IMR-90 (cell line): ENCODE measurements around the gene NXPH1. TPM values are rescaled to one million over a fixed set of nuclear protein-coding genes. Genes with fewer than 3 reads are reported as not detected.

Experiments
- ATAC-seq: fragments of 200-7000 bp; cut with Tn5 transposase; 2 replicates; pipeline ENCODE4 v1.9.1; 2020; ENCODE audit warnings: low read depth, mild to moderate bottlenecking, moderate library complexity
- BruUV-seq: library from RNA; stranded (reverse); fragments of 400-500 nt; replicated peaks from 2 replicates; lab custom pipeline; 2021; lab: Mats Ljungman, UMichigan
- CTCF ChIA-PET: fragments of 300-600 bp; formaldehyde crosslinking; extraction: SDS; loops from one replicate; lab custom pipeline; 2021; ENCODE audit warnings: antibody characterized with exemption; lab: Yijun Ruan, JAX
- POLR2A ChIA-PET: fragments of 300-600 bp; sonication (Branson Sonifier 250); formaldehyde crosslinking; loops from one replicate; lab custom pipeline; 2022; ENCODE audit warnings: antibody characterized with exemption; ENCODE audit not compliant: unreplicated experiment; lab: Charles Lee
- DNase-seq: peaks from one replicate; pipeline ENCODE4 v3.0.0; 2013
- H2AFZ ChIP-seq: replicated peaks from 2 replicates; pipeline ENCODE3; 2013; ENCODE audit warnings: low read length, mild to moderate bottlenecking; ENCODE audit not compliant: poor library complexity
- H2AK5ac ChIP-seq: 2 replicates; pipeline ENCODE4 v1.6.1; 2013; ENCODE audit warnings: low read depth, low read length, inconsistent platforms
- H2AK9ac ChIP-seq: replicated peaks from 2 replicates; pipeline ENCODE3; 2013; ENCODE audit warnings: mild to moderate bottlenecking, low read depth, low read length, moderate library complexity; ENCODE audit not compliant: poor library complexity
- H2BK120ac ChIP-seq: 2 replicates; pipeline ENCODE4 v1.6.1; 2013; ENCODE audit warnings: low read depth, low read length, inconsistent platforms
- H2BK15ac ChIP-seq: 3 replicates; pipeline ENCODE4 v1.6.1; 2013; ENCODE audit warnings: low read depth, low read length, inconsistent platforms
- H2BK20ac ChIP-seq: 2 replicates; pipeline ENCODE4 v1.6.1; 2013; ENCODE audit warnings: low read depth, mild to moderate bottlenecking, inconsistent platforms, low read length, moderate library complexity
- H2BK5ac ChIP-seq: 2 replicates; pipeline ENCODE4 v1.6.1; 2013; ENCODE audit warnings: mild to moderate bottlenecking, low read depth, low read length, inconsistent platforms; ENCODE audit not compliant: poor library complexity, severe bottlenecking
- H3K14ac ChIP-seq: replicated peaks from 2 replicates; pipeline ENCODE4 v1.6.1; 2013; ENCODE audit warnings: low read depth, low read length, inconsistent platforms
- H3K18ac ChIP-seq: 2 replicates; pipeline ENCODE4 v1.6.1; 2013; ENCODE audit warnings: low read depth, low read length, control low read depth
- H3K23ac ChIP-seq: 2 replicates; pipeline ENCODE4 v1.6.1; 2013; ENCODE audit warnings: low read depth, low read length, inconsistent platforms
- H3K27ac ChIP-seq: 2 replicates; pipeline ENCODE4 v1.5.1; 2013; ENCODE audit warnings: mild to moderate bottlenecking, control low read depth, low read length; ENCODE audit not compliant: insufficient read depth
- H3K27me3 ChIP-seq: 2 replicates; pipeline ENCODE4 v1.6.1; 2013; ENCODE audit warnings: low read length; ENCODE audit not compliant: control insufficient read depth, insufficient read depth
- H3K36me3 ChIP-seq: 2 replicates; pipeline ENCODE4 v1.6.1; 2013; ENCODE audit warnings: low read length, mixed read lengths; ENCODE audit not compliant: control insufficient read depth, insufficient read depth
- H3K4ac ChIP-seq: 2 replicates; pipeline ENCODE4 v1.6.1; 2013; ENCODE audit warnings: low read depth, low read length, inconsistent platforms
- H3K4me1 ChIP-seq: 2 replicates; pipeline ENCODE4 v1.6.1; 2013; ENCODE audit warnings: low read length, mixed read lengths; ENCODE audit not compliant: control insufficient read depth, insufficient read depth
- H3K4me2 ChIP-seq: 2 replicates; pipeline ENCODE4 v1.6.1; 2013; ENCODE audit warnings: low read depth, mild to moderate bottlenecking, control low read depth, low read length, moderate library complexity
- H3K4me3 ChIP-seq: 2 replicates; pipeline ENCODE4 v1.5.1; 2013; ENCODE audit warnings: low read depth, mild to moderate bottlenecking, control low read depth, low read length, moderate library complexity; ENCODE audit not compliant: insufficient read depth
- H3K56ac ChIP-seq: 2 replicates; pipeline ENCODE4 v1.6.1; 2013; ENCODE audit warnings: low read length, inconsistent platforms; ENCODE audit not compliant: insufficient read depth; ENCODE audit errors: extremely low read depth
- H3K79me1 ChIP-seq, 2 experiments: 2 replicates each; pipeline ENCODE4 v1.6.1; 2013; ENCODE audit warnings: low read length in 2 of 2, inconsistent platforms in 1 of 2, low read depth in 1 of 2
- H3K9ac ChIP-seq: 2 replicates; pipeline ENCODE4 v1.6.1; 2013; ENCODE audit warnings: low read depth, low read length, control low read depth
- H3K9me1 ChIP-seq: 2 replicates; pipeline ENCODE4 v1.6.1; 2013; ENCODE audit warnings: low read length, inconsistent platforms; ENCODE audit not compliant: insufficient read depth
- H3K9me3 ChIP-seq: 2 replicates; pipeline ENCODE4 v1.6.1; 2013; ENCODE audit warnings: low read length; ENCODE audit not compliant: control insufficient read depth, insufficient read depth
- H4K20me1 ChIP-seq: 2 replicates; pipeline ENCODE4 v1.6.1; 2013; ENCODE audit warnings: low read length, inconsistent platforms; ENCODE audit not compliant: insufficient read depth
- H4K5ac ChIP-seq: 2 replicates; pipeline ENCODE4 v1.6.1; 2013; ENCODE audit warnings: mild to moderate bottlenecking, low read depth, low read length, control low read depth
- H4K8ac ChIP-seq, 2 experiments: 2 replicates each; pipeline ENCODE4 v1.6.1; 2013; ENCODE audit warnings: low read depth in 2 of 2, low read length in 2 of 2, control low read depth in 1 of 2, inconsistent platforms in 1 of 2
- H4K91ac ChIP-seq: 2 replicates; pipeline ENCODE4 v1.6.1; 2013; ENCODE audit warnings: low read depth, low read length, inconsistent platforms; ENCODE audit not compliant: insufficient read depth
- BHLHE40 ChIP-seq: fragments of 150-350 bp; IDR thresholded peaks from 2 replicates; pipeline ENCODE4 v1.6.1; 2016; ENCODE audit warnings: mild to moderate bottlenecking, low read depth, low read length
- CEBPB ChIP-seq: IDR thresholded peaks from 2 replicates; pipeline ENCODE4 v1.6.1; 2012; ENCODE audit warnings: low read depth, low read length, improper control_type of control experiment
- CHD1 ChIP-seq: IDR thresholded peaks from 2 replicates; pipeline ENCODE4 v1.6.1; 2012; ENCODE audit warnings: low read depth, low read length, improper control_type of control experiment
- MAFK ChIP-seq: IDR thresholded peaks from 2 replicates; pipeline ENCODE4 v1.6.1; 2012; ENCODE audit warnings: low read depth, low read length, improper control_type of control experiment
- MAZ ChIP-seq: IDR thresholded peaks from 2 replicates; pipeline ENCODE4 v1.6.1; 2012; ENCODE audit warnings: low read depth, mild to moderate bottlenecking, low read length, improper control_type of control experiment, moderate library complexity, borderline replicate concordance
- MXI1 ChIP-seq: IDR thresholded peaks from 2 replicates; pipeline ENCODE4 v1.6.1; 2012; ENCODE audit warnings: low read depth, mild to moderate bottlenecking, low read length, moderate library complexity, borderline replicate concordance
- NFE2L2 ChIP-seq: fragments of 150-350 bp; IDR thresholded peaks from 2 replicates; pipeline ENCODE4 v1.6.1; 2016; ENCODE audit warnings: low read depth, mild to moderate bottlenecking, low read length
- POLR2A ChIP-seq: IDR thresholded peaks from 2 replicates; pipeline ENCODE4 v1.6.1; 2012; ENCODE audit warnings: mild to moderate bottlenecking, low read depth, low read length
- RAD21 ChIP-seq: IDR thresholded peaks from 2 replicates; pipeline ENCODE4 v1.6.1; 2012; ENCODE audit warnings: low read length, improper control_type of control experiment
- RCOR1 ChIP-seq: IDR thresholded peaks from 2 replicates; pipeline ENCODE4 v1.6.1; 2012; ENCODE audit warnings: mild to moderate bottlenecking, low read length, improper control_type of control experiment; ENCODE audit not compliant: insufficient replicate concordance
- RFX5 ChIP-seq: IDR thresholded peaks from 2 replicates; pipeline ENCODE4 v1.8.0; 2012; ENCODE audit warnings: low read depth, mild to moderate bottlenecking, low read length, moderate library complexity
- dilution Hi-C: fragments of 300-500 bp; cut with HindIII; formaldehyde crosslinking; loops from one replicate; pipeline ENCODE4 v1.14.3; 2018; ENCODE audit warnings: low sequenced_read_pairs; ENCODE audit not compliant: unreplicated experiment
- in situ Hi-C: fragments of 300-500 bp; cut with MboI; formaldehyde crosslinking; loops from 3 replicates; pipeline ENCODE4 v1.14.3; 2019; ENCODE audit warnings: low sequenced_read_pairs, inconsistent platforms, mixed read lengths
- intact Hi-C: fragments of 100-400 bp; cut with micrococcal nuclease; formaldehyde crosslinking; loops from 2 replicates; pipeline ENCODE4 v1.10.0; 2022
- polyA plus RNA-seq, 3 experiments: library from polyadenylated mRNA; depleted of rRNA; stranded (reverse); fragments of >200 nt; gene quantifications; 2 replicates each; pipeline ENCODE4 v1.2.3, GENCODE V29; 2012; ENCODE audit warnings: low replicate concordance in 1 of 3
- total RNA-seq: library from RNA; depleted of rRNA; stranded (reverse); fragments of >200 nt; gene quantifications from 2 replicates; pipeline ENCODE4 v1.2.3, GENCODE V29; 2012
- TF ChIP-seq, protein P1 (sequence below): fragments of 150-350 bp; IDR thresholded peaks from 2 replicates; pipeline ENCODE4 v1.6.1; 2017; ENCODE audit warnings: mild to moderate bottlenecking, antibody characterized with exemption, low read length, low read depth
- TF ChIP-seq, protein P2 (sequence below): fragments of 150-350 bp; IDR thresholded peaks from 2 replicates; pipeline ENCODE4 v1.6.1; 2016; ENCODE audit warnings: low read depth, mild to moderate bottlenecking, low read length, moderate library complexity, borderline replicate concordance
- TF ChIP-seq, protein P3 (sequence below): conservative IDR thresholded peaks from 2 replicates; pipeline ENCODE4 v1.5.1; 2012; ENCODE audit warnings: mild to moderate bottlenecking, low read depth, low read length, improper control_type of control experiment

NXPH1 gene
- total and polyA plus RNA-seq, 2 of the 4 experiments (the other 2 are of a cell fraction) = not detected

DNA sequence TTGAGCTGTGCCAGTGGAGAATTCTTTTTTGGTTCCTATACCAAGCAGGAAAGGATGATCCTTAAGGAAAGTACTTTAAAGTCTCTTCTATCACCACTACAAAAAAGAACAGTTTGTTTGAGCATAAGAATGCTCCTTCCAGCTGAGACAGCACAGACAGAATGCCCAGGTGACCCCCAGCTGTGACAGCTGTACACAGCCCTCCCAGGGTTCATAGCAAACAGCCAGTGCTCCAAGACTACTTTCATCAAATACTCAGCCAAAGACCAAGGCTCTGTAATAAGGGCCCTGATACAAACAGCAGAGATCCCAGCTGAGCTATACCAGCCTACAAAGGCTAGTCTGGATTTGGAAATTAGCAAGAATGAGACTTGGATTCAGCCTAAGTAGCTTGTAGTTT is 65.7 kb downstream of the NXPH1 start:
- ChIA-PET CTCF (no interaction called here), POLR2A (no interaction called here)
- no peak overlapping the region for H3K56ac ChIP-seq
- H2AK5ac ChIP-seq = no peak overlapping the region
- no peaks in the 10 kb centered on the region for H4K20me1 ChIP-seq
- intact Hi-C loops (no loop called here), in situ Hi-C loops (no loop called here), dilution Hi-C loops (no loop called here)
- no peak overlapping the region for H4K8ac ChIP-seq
- no peaks in the 10 kb centered on the region for H3K4me1 ChIP-seq
- no peak overlapping the region for H3K4me2 ChIP-seq
- H2BK20ac ChIP-seq = no peak overlapping the region
- H2BK15ac ChIP-seq = no peak overlapping the region
- no peak overlapping the region for H3K18ac ChIP-seq
- DNase-seq (no peak), ATAC-seq (no peak)
- no peak for TF ChIP-seq CHD1
- no peak for TF ChIP-seq NFE2L2
- TF ChIP-seq RCOR1 = no peak
- no peak for TF ChIP-seq POLR2A
- no peak for TF ChIP-seq CEBPB
- TF ChIP-seq, protein P1, sequence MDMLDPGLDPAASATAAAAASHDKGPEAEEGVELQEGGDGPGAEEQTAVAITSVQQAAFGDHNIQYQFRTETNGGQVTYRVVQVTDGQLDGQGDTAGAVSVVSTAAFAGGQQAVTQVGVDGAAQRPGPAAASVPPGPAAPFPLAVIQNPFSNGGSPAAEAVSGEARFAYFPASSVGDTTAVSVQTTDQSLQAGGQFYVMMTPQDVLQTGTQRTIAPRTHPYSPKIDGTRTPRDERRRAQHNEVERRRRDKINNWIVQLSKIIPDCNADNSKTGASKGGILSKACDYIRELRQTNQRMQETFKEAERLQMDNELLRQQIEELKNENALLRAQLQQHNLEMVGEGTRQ = no peak
- no peak for TF ChIP-seq MAFK
- TF ChIP-seq, protein P2, sequence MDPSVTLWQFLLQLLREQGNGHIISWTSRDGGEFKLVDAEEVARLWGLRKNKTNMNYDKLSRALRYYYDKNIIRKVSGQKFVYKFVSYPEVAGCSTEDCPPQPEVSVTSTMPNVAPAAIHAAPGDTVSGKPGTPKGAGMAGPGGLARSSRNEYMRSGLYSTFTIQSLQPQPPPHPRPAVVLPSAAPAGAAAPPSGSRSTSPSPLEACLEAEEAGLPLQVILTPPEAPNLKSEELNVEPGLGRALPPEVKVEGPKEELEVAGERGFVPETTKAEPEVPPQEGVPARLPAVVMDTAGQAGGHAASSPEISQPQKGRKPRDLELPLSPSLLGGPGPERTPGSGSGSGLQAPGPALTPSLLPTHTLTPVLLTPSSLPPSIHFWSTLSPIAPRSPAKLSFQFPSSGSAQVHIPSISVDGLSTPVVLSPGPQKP = no peak
- TF ChIP-seq MAZ = no peak
- no peak for TF ChIP-seq BHLHE40
- TF ChIP-seq, protein P3, sequence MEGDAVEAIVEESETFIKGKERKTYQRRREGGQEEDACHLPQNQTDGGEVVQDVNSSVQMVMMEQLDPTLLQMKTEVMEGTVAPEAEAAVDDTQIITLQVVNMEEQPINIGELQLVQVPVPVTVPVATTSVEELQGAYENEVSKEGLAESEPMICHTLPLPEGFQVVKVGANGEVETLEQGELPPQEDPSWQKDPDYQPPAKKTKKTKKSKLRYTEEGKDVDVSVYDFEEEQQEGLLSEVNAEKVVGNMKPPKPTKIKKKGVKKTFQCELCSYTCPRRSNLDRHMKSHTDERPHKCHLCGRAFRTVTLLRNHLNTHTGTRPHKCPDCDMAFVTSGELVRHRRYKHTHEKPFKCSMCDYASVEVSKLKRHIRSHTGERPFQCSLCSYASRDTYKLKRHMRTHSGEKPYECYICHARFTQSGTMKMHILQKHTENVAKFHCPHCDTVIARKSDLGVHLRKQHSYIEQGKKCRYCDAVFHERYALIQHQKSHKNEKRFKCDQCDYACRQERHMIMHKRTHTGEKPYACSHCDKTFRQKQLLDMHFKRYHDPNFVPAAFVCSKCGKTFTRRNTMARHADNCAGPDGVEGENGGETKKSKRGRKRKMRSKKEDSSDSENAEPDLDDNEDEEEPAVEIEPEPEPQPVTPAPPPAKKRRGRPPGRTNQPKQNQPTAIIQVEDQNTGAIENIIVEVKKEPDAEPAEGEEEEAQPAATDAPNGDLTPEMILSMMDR = no peak
- TF ChIP-seq RAD21 = no peak
- no peak for TF ChIP-seq RFX5
- no peak for TF ChIP-seq MXI1
- BruUV-seq = no TSS peak
- H3K14ac ChIP-seq = no peak overlapping the region
- no peak overlapping the region for H2BK5ac ChIP-seq
- no peak overlapping the region for H4K5ac ChIP-seq
- no peak overlapping the region for H3K27ac ChIP-seq
- H3K9me3 ChIP-seq = peaks cover 14% of the 10 kb centered on the region
- no peak overlapping the region for H3K4me3 ChIP-seq
- H3K4ac ChIP-seq = no peak overlapping the region
- no peak overlapping the region for H2BK120ac ChIP-seq
- H2AFZ ChIP-seq = no peak overlapping the region
- no peak overlapping the region for H4K91ac ChIP-seq
- no peak overlapping the region for H3K9ac ChIP-seq
- no peak overlapping the region for H3K23ac ChIP-seq
- no peaks in the 10 kb centered on the region for H3K27me3 ChIP-seq
- no peaks in the 10 kb centered on the region for H3K9me1 ChIP-seq
- no peaks in the 10 kb centered on the region for H3K79me1 ChIP-seq
- H3K36me3 ChIP-seq = no peaks in the 10 kb centered on the region
- no peak overlapping the region for H2AK9ac ChIP-seq
